Stomach (tissue), 9 donors: ENCODE data around the gene LRTM1. TPM values are rescaled to one million over a fixed set of nuclear protein-coding genes. Genes with fewer than 3 reads are reported as not detected.

ENCODE experiments used
- DNase-seq, 2 donors: peaks; one replicate each; pipeline versions ENCODE4 v3.0.0 to v3.0.0-alpha.2; 2013 to 2019
- H3K27ac ChIP-seq, 5 donors: fragments of 200-600 bp in 4 of 5; sonication (generic) in 4 of 5; one replicate each; pipeline ENCODE4 v1.5.1; 2013 to 2019; ENCODE audit warnings: mild to moderate bottlenecking in 1 of 5, moderate library complexity in 1 of 5
- H3K27me3 ChIP-seq, 3 donors: fragments of 200-600 bp; sonication (generic); one replicate each; pipeline ENCODE4 v1.5.1; 2017 to 2019; ENCODE audit warnings: mixed run types in 1 of 3
- H3K36me3 ChIP-seq, 4 donors: fragments of 200-600 bp; sonication (generic); 1 replicate in 3 of 4; 2 replicates in 1 of 4; pipeline ENCODE4 v1.5.1; 2016 to 2019
- H3K4me1 ChIP-seq, 4 donors: fragments of 200-600 bp; sonication (generic); one replicate each; pipeline ENCODE4 v1.5.1; 2016 to 2019
- H3K4me3 ChIP-seq, 4 donors: fragments of 200-600 bp; sonication (generic) in 3 of 4; one replicate each; pipeline ENCODE4 v1.5.1; 2016 to 2019; ENCODE audit warnings: mild to moderate bottlenecking in 1 of 4
- H3K9me3 ChIP-seq, 4 donors: fragments of 200-600 bp; sonication (generic); one replicate each; pipeline ENCODE4 v1.5.1; 2016 to 2019
- CTCF ChIP-seq, 7 experiments: fragments of 450-650 bp in 4 of 7; fragments of 200-600 bp in 3 of 7; sonication (generic) in 3 of 7; IDR thresholded peaks; one replicate each; pipeline ENCODE4 v1.5.1; 2016 to 2019; ENCODE audit warnings: antibody characterized with exemption in 7 of 7, control low read depth in 2 of 7, mild to moderate bottlenecking in 1 of 7
- EP300 ChIP-seq: sonication (generic); formaldehyde crosslinking; IDR thresholded peaks from one replicate; pipeline ENCODE4 v1.6.1; 2017; ENCODE audit warnings: antibody characterized with exemption
- POLR2A ChIP-seq, 4 donors: fragments of 450-650 bp; IDR thresholded peaks; one replicate each; pipeline ENCODE4 v1.6.1; 2016; ENCODE audit warnings: antibody characterized with exemption in 4 of 4, control low read depth in 2 of 4, mild to moderate bottlenecking in 1 of 4, moderate library complexity in 1 of 4
- POLR2AphosphoS5 ChIP-seq, 3 donors: sonication (generic); formaldehyde crosslinking; IDR thresholded peaks; one replicate each; pipeline ENCODE4 v1.6.1; 2016; ENCODE audit warnings: antibody characterized with exemption in 3 of 3
- WGBS, 5 donors: extraction: QIAGEN DNeasy Blood & Tissue Kit in 3 of 5; methylation state at CpG; one replicate each; pipeline versions ENCODE4 v1.1.5 to v1.1.7; 2013 to 2018; 5-methylcytosine and 5-hydroxymethylcytosine counted together
- intact Hi-C: fragments of 100-400 bp; cut with DNase I; formaldehyde crosslinking; loops from one replicate; pipeline ENCODE4 v1.15.1; 2023; ENCODE audit warnings: low total_unique reads
- polyA plus RNA-seq, 3 donors: library from polyadenylated mRNA; stranded (reverse); fragments of 200-250 nt; gene quantifications; one replicate each; pipeline ENCODE4 v1.2.3, GENCODE V29; 2013
- total RNA-seq, 5 donors: library from RNA; depleted of rRNA; stranded (reverse); fragments of >200 nt; gene quantifications; one replicate each; pipeline versions ENCODE4 v1.1.0 to v1.2.3, GENCODE V29; 2014 to 2016
- donor health status: healthy with polysubstance abuse.
- donor health status: Bipolar disorder and iron deficiency.
- donor health status: healthy.

LRTM1 gene
- total and polyA plus RNA-seq, 8 donors: not detected

GRCh38 chr3:54941690-54942362 is 14.0 kb upstream of the LRTM1 start:
- no peak overlapping the region for H3K27ac ChIP-seq
- H3K4me1 ChIP-seq: no peaks in the 10 kb centered on the region
- TF ChIP-seq CTCF (IDR thresholded peaks at IDR 0.05): no peak
- TF ChIP-seq EP300: no peak
- TF ChIP-seq POLR2AphosphoS5 (IDR thresholded peaks at IDR 0.05): no peak
- TF ChIP-seq POLR2A (IDR thresholded peaks at IDR 0.05): no peak
- intact Hi-C loops: no loop called here
- no peaks in the 10 kb centered on the region for H3K36me3 ChIP-seq
- peaks cover 0 to 8% (median 0%) of the 10 kb centered on the region in 3 donors for H3K27me3 ChIP-seq
- no peak for DNase-seq
- 82 to 88% (median 85%) methylated on average over 7 of the region's 7 CpGs for WGBS, 5 donors
- H3K9me3 ChIP-seq: no peaks in the 10 kb centered on the region
- H3K4me3 ChIP-seq: no peak overlapping the region

GRCh38 chr3:54940971-54941370 is 13.1 kb upstream of the LRTM1 start:
- no peaks in the 10 kb centered on the region for H3K9me3 ChIP-seq
- no peak for DNase-seq
- TF ChIP-seq POLR2AphosphoS5 (IDR thresholded peaks at IDR 0.05): no peak
- TF ChIP-seq EP300: no peak
- no peak for TF ChIP-seq CTCF (IDR thresholded peaks at IDR 0.05)
- no peak for TF ChIP-seq POLR2A (IDR thresholded peaks at IDR 0.05)
- H3K27me3 ChIP-seq: peaks cover 0 to 8% (median 0%) of the 10 kb centered on the region in 3 donors
- 19 to 48% (median 29%) methylated on average over 2 of the region's 2 CpGs for WGBS, 5 donors
- no peaks in the 10 kb centered on the region for H3K4me1 ChIP-seq
- intact Hi-C loops: no loop called here
- no peak overlapping the region for H3K27ac ChIP-seq
- no peak overlapping the region for H3K4me3 ChIP-seq
- H3K36me3 ChIP-seq: no peaks in the 10 kb centered on the region

- H3K4me3 ChIP-seq: no peak overlapping the region
- peaks cover 0 to 8% (median 0%) of the 10 kb centered on the region in 3 donors for H3K27me3 ChIP-seq
- H3K27ac ChIP-seq: no peak overlapping the region
- H3K4me1 ChIP-seq: no peaks in the 10 kb centered on the region
- TF ChIP-seq CTCF (IDR thresholded peaks at IDR 0.05): no peak
- TF ChIP-seq POLR2AphosphoS5 (IDR thresholded peaks at IDR 0.05): no peak
- no peak for TF ChIP-seq EP300
- no peak for TF ChIP-seq POLR2A (IDR thresholded peaks at IDR 0.05)
- WGBS, 5 donors: 30 to 57% (median 31%) methylated on average over 6 of the region's 6 CpGs
- no peak for DNase-seq
- intact Hi-C loops: no loop called here
- H3K36me3 ChIP-seq: no peaks in the 10 kb centered on the region
- no peaks in the 10 kb centered on the region for H3K9me3 ChIP-seq
Observed at GRCh38 chr3:54939557-54940300, 11.9 kb upstream of the LRTM1 start.

- TF ChIP-seq EP300: no peak
- no peak for TF ChIP-seq CTCF (IDR thresholded peaks at IDR 0.05)
- TF ChIP-seq POLR2AphosphoS5 (IDR thresholded peaks at IDR 0.05): no peak
- H3K27me3 ChIP-seq: peaks cover 0 to 8% (median 0%) of the 10 kb centered on the region in 3 donors
- H3K36me3 ChIP-seq: no peaks in the 10 kb centered on the region
- 70 to 87% (median 81%) methylated on average over 5 of the region's 5 CpGs for WGBS, 5 donors
- H3K4me1 ChIP-seq: no peaks in the 10 kb centered on the region
- H3K4me3 ChIP-seq: no peak overlapping the region
- intact Hi-C loops: no loop called here
- no peaks in the 10 kb centered on the region for H3K9me3 ChIP-seq
- no peak overlapping the region for H3K27ac ChIP-seq
- DNase-seq: no peak
Observed at GRCh38 chr3:54936561-54936960, 8.7 kb upstream of the LRTM1 start.
